ENCODE results near the gene MAML2.
A peak's percentile ranks its signal among the peaks of the same experiment; 100 is the strongest.

The MAML2 gene

DNA sequence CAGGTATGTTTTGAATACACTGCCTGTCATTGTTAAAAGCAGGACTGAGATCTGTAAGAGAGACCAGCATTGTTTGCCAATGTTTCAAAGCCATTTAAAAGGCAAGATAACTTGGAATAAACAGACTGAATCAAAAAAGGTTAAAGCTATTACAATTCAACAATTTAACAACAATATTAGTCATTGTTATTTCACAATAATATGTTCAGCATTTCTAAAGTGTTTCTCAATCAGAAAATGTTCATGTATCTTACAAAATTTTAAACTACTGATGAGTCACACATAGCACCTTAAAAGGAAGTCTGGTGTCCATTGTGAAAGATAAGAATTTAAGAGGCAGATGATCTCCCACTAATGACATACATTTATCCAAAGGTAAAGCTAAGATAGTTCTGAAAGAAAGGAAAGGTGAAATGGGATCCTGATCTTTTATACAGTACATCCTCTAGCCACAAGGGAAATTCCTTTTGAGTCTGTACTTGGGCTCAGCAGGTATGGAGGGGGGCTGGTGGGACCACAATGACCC lies 79.7 kb downstream of the MAML2 start:
- TF ChIP-seq CTCF (IDR thresholded peaks at IDR 0.05): no peak
- peak overlapping the region in 1 of 2 experiments; percentile 43 for H3K4me3 ChIP-seq (ENCODE audit: low read depth in 1 of 2, low read length in 1 of 2)
- H3K27ac ChIP-seq: peak overlapping the region; percentile 80
- peaks cover 54 to 76% of the 10 kb centered on the region in 2 experiments for H3K4me1 ChIP-seq (ENCODE audit: control insufficient read depth in 1 of 2, insufficient read depth in 1 of 2, low read depth in 1 of 2, low read length in 1 of 2)
- no peaks in the 10 kb centered on the region for H3K9me3 ChIP-seq
- no peaks in the 10 kb centered on the region for H3K27me3 ChIP-seq
- H3K36me3 ChIP-seq: no peaks in the 10 kb centered on the region

GRCh38 chr11:96260532-96260931 lies 82.5 kb downstream of the MAML2 start:
- H3K27me3 ChIP-seq: no peaks in the 10 kb centered on the region
- no peak overlapping the region for H3K4me3 ChIP-seq (ENCODE audit: low read depth in 1 of 2, low read length in 1 of 2)

DNA sequence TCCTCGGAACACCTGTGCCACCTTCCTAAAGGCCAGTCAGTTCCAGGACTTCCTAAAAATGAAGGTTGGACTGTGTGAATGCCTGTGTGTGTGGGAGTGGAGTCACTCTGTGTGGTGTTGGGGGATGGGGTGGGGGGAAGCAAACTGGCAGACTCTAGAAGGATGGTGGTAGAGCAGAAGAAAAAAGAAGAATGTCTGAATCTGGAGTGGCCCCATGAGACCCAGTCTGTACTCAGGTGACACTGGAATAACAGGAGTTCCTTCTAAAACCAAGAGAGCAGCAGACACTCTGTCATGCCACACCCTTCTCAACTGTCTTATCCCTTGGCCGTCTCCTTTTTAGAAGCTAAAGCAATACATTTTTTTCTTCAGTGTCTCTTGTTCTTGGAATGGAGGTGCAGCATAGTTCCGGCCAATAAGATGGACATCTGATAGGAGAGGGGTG lies 82.9 kb downstream of the MAML2 start:
- Histone ChIP-seq H3K36me3 (no peaks in the 10 kb centered on the region), H3K4me1 (ENCODE audit: control insufficient read depth in 1 of 2, insufficient read depth in 1 of 2, low read depth in 1 of 2, low read length in 1 of 2) (peaks cover 68 to 85% of the 10 kb centered on the region in 2 experiments), H3K4me3 (ENCODE audit: low read depth in 1 of 2, low read length in 1 of 2) (no peak overlapping the region), H3K27ac (peak overlapping the region; percentile 35), H3K9me3 (no peaks in the 10 kb centered on the region), H3K27me3 (no peaks in the 10 kb centered on the region)
- no peak for TF ChIP-seq CTCF (IDR thresholded peaks at IDR 0.05)

More at GRCh38 chr11:96260532-96260931, 82.5 kb downstream of the MAML2 start:
- Histone ChIP-seq H3K9me3 (no peaks in the 10 kb centered on the region), H3K27ac (peak overlapping the region; percentile 35), H3K36me3 (no peaks in the 10 kb centered on the region), H3K4me1 (ENCODE audit: control insufficient read depth in 1 of 2, insufficient read depth in 1 of 2, low read depth in 1 of 2, low read length in 1 of 2) (peaks cover 68 to 85% of the 10 kb centered on the region in 2 experiments)
- no peak for TF ChIP-seq CTCF (IDR thresholded peaks at IDR 0.05)

DNA sequence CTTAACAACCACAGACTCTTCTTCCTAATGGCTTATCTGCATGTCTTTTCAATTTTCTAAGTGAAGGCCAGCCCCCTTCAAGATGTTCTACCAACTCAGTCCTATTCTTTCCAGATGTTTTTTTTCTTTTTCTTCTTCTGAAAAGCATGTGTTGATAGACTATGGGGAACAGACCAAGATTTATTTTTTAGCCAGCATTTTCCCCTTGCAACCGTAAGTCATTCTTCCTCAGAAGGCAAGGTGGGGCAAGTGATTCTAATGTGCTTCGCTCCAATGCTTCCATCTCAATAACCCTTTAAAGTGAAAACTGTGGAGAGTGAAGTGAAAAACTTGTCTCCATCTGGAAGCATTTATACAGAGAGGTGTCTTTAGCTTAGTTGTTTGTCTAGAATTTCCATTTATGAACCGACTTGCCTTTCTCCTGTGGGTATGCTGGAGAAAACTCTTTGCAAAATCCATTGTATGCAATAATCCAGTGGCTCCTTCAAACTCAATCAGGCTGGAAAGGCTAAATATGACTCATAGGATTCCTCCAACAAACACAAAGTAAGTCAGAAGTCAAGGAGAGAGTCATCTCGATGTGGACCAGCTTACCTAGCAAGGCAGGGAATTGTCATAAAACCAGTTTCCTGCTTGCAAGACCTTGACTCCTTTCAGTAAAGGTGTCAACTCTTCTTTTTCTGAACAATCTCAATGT lies 83.7 kb downstream of the MAML2 start:
- no peak overlapping the region for H3K4me3 ChIP-seq (ENCODE audit: low read depth in 1 of 2, low read length in 1 of 2)
- peak overlapping the region; percentile 82 for H3K27ac ChIP-seq

More for the DNA sequence above, 83.7 kb downstream of the MAML2 start:
- TF ChIP-seq CTCF (IDR thresholded peaks at IDR 0.05): no peak
- Histone ChIP-seq H3K9me3 (no peaks in the 10 kb centered on the region), H3K4me1 (ENCODE audit: control insufficient read depth in 1 of 2, insufficient read depth in 1 of 2, low read depth in 1 of 2, low read length in 1 of 2) (peaks cover 68 to 85% of the 10 kb centered on the region in 2 experiments), H3K36me3 (no peaks in the 10 kb centered on the region), H3K27me3 (no peaks in the 10 kb centered on the region)
